Measurements from ENCODE around the gene CDH26. TPM values are rescaled to one million over a fixed set of nuclear protein-coding genes. Genes with fewer than 3 reads are reported as not detected.
A peak's percentile ranks its signal among the peaks of the same experiment; 100 is the strongest.
"Not testable (repeated sequence)": the region's sequence is repeated elsewhere in the genome, so short reads cannot be mapped to it uniquely, and the experiment has no call there.

The CDH26 gene
- total and polyA plus RNA-seq, 2 donors from 2014 or later: 0.47 to 2.4 TPM

DNA sequence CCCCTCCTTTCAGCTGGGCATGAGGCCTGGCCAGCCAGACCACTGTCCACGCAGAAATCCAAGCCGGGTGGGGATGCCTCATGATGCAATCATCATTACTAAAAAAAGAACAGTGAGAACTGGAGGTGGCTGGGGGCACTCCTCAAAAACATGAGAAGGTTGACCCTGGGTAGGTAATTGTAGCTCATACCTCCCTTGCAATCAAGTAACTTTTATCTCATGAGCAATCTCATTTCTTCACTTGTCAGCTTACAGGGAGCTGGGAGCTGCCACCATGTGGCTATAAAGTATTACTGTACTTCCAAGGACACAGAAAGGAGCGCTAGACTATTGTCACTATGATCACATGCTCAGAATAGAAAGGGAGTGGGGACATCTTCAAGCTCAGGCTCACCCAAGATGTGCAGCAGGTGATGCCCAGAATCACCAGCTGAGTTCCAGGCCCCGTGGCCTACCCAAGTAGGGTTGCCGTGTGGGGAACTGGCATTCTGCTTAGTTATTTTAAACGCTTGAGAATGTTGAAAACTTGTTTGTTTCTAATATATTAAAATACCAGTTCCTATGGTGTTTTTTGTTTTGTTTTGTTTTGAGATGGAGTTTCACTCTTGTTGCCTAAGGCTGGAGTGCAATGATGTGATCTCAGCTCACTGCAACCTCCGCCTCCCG lies 3.0 kb upstream of the CDH26 start:
- no peaks in the 10 kb centered on the region for H3K27me3 ChIP-seq (ENCODE audit: control insufficient read depth, insufficient read depth, low read length)
- TF ChIP-seq, protein P1, sequence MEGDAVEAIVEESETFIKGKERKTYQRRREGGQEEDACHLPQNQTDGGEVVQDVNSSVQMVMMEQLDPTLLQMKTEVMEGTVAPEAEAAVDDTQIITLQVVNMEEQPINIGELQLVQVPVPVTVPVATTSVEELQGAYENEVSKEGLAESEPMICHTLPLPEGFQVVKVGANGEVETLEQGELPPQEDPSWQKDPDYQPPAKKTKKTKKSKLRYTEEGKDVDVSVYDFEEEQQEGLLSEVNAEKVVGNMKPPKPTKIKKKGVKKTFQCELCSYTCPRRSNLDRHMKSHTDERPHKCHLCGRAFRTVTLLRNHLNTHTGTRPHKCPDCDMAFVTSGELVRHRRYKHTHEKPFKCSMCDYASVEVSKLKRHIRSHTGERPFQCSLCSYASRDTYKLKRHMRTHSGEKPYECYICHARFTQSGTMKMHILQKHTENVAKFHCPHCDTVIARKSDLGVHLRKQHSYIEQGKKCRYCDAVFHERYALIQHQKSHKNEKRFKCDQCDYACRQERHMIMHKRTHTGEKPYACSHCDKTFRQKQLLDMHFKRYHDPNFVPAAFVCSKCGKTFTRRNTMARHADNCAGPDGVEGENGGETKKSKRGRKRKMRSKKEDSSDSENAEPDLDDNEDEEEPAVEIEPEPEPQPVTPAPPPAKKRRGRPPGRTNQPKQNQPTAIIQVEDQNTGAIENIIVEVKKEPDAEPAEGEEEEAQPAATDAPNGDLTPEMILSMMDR (IDR thresholded peaks at IDR 0.05; ENCODE audit: borderline replicate concordance, extremely low read depth, insufficient read depth): peak; percentile 31
- no peak for FAIRE-seq
- no peaks in the 10 kb centered on the region for H3K4me1 ChIP-seq (ENCODE audit: control insufficient read depth in 2 of 3, insufficient read depth in 2 of 3, low read depth in 1 of 3, low read length in 3 of 3)
- H3K9ac ChIP-seq (ENCODE audit: low read length in 3 of 3): no peak overlapping the region
- H3K27ac ChIP-seq (ENCODE audit: low read depth in 2 of 2, low read length in 2 of 2): no peak overlapping the region
- H3K36me3 ChIP-seq (ENCODE audit: control insufficient read depth in 2 of 3, insufficient read depth in 3 of 3, low read length in 3 of 3): no peaks in the 10 kb centered on the region
- peak in 1 of 5 donors; percentile 42 for DNase-seq
- no peaks in the 10 kb centered on the region for H3K9me3 ChIP-seq (ENCODE audit: control insufficient read depth in 2 of 3, insufficient read depth in 1 of 3, low read length in 3 of 3)
- H3K4me3 ChIP-seq (ENCODE audit: low read length in 3 of 3): no peak overlapping the region
- intact Hi-C loops (cut with DNase I): no loop called here

DNA sequence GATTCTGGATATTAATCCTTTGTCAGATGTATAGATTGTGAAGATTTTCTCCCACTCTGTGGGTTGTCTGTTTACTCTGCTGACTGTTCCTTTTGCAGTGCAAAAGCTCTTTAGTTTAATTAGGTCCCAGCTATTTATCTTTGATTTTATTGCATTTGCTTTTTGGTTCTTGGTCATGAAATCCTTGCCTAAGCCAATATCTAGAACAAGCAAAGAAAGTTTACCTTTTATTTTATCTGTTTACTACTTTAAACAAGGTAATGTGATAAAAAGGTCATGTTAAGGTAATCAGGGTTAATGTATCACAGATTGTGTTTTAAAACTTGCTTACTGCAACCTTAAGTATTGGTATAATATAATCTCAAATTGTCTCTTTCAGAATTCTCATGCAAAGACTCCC lies 655 bp upstream of the CDH26 start:
- H3K4me1 ChIP-seq (ENCODE audit: control insufficient read depth in 2 of 3, insufficient read depth in 2 of 3, low read depth in 1 of 3, low read length in 3 of 3); FAIRE-seq; DNase-seq; H3K27me3 ChIP-seq (ENCODE audit: control insufficient read depth, insufficient read depth, low read length); H3K9me3 ChIP-seq (ENCODE audit: control insufficient read depth in 2 of 3, insufficient read depth in 1 of 3, low read length in 3 of 3); H3K27ac ChIP-seq (ENCODE audit: low read depth in 2 of 2, low read length in 2 of 2); intact Hi-C loops (cut with DNase I); H3K36me3 ChIP-seq (ENCODE audit: control insufficient read depth in 2 of 3, insufficient read depth in 3 of 3, low read length in 3 of 3); H3K4me3 ChIP-seq (ENCODE audit: low read length in 3 of 3); H3K9ac ChIP-seq (ENCODE audit: low read length in 3 of 3): not testable (repeated sequence)

DNA sequence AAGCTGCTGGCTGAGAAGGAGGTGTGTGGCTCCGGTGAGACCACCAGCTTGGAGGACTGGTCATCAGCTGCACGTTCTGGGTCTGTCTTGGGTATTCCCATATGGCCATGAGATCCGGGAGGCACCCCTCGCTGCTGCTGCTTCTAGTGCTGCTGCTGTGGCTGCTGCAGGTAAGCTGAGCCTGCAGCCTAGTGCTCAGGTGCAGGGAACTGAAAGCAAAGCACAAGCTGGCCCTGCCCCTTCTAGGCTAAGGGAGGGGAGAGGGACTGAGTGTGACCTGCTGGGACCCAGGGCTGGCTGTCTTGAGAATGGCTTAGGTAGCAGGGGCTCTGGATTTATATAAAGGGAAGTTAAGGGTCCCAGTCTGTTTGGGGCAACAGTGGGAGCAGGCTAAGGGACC lies 403 bp downstream of the CDH26 start:
- no peaks in the 10 kb centered on the region for H3K9me3 ChIP-seq (ENCODE audit: control insufficient read depth in 2 of 3, insufficient read depth in 1 of 3, low read length in 3 of 3)
- no peak overlapping the region for H3K4me3 ChIP-seq (ENCODE audit: low read length in 3 of 3)
- no peaks in the 10 kb centered on the region for H3K27me3 ChIP-seq (ENCODE audit: control insufficient read depth, insufficient read depth, low read length)
- H3K4me1 ChIP-seq (ENCODE audit: control insufficient read depth in 2 of 3, insufficient read depth in 2 of 3, low read depth in 1 of 3, low read length in 3 of 3): no peaks in the 10 kb centered on the region
- no peaks in the 10 kb centered on the region for H3K36me3 ChIP-seq (ENCODE audit: control insufficient read depth in 2 of 3, insufficient read depth in 3 of 3, low read length in 3 of 3)
- FAIRE-seq (no peak), DNase-seq (no peak)
- TF ChIP-seq, protein P1 (IDR thresholded peaks at IDR 0.05; ENCODE audit: borderline replicate concordance, extremely low read depth, insufficient read depth): no peak
- H3K9ac ChIP-seq (ENCODE audit: low read length in 3 of 3): no peak overlapping the region
- no peak overlapping the region for H3K27ac ChIP-seq (ENCODE audit: low read depth in 2 of 2, low read length in 2 of 2)
- intact Hi-C loops (cut with DNase I): no loop called here

DNA sequence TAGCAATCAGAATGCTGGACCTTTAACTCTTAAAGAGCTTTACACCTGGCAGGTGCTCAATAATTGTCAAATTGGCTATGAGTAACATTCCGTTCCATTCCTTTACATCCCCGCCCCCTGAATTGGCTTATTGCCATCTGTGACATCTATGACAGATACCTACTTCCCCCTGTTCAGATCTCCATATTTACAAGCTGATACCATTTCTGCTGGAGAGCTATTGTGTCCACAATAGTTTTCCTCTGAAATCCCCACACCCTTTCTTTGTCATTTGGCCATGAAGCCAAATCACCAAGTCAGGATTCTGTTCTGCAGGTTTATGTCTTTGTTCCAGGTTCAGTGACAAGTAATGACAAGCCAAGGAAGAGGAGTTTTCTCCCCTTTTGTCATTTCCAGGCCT lies 3.2 kb downstream of the CDH26 start:
- intact Hi-C loops (cut with DNase I): no loop called here
- TF ChIP-seq, protein P1 (IDR thresholded peaks at IDR 0.05; ENCODE audit: borderline replicate concordance, extremely low read depth, insufficient read depth): no peak

More for the DNA sequence above, 3.2 kb downstream of the CDH26 start:
- no peak overlapping the region for H3K9ac ChIP-seq (ENCODE audit: low read length in 3 of 3)
- H3K4me3 ChIP-seq (ENCODE audit: low read length in 3 of 3): no peak overlapping the region
- H3K36me3 ChIP-seq (ENCODE audit: control insufficient read depth in 2 of 3, insufficient read depth in 3 of 3, low read length in 3 of 3): no peaks in the 10 kb centered on the region
- DNase-seq (no peak), FAIRE-seq (no peak)
- no peaks in the 10 kb centered on the region for H3K27me3 ChIP-seq (ENCODE audit: control insufficient read depth, insufficient read depth, low read length)
- H3K9me3 ChIP-seq (ENCODE audit: control insufficient read depth in 2 of 3, insufficient read depth in 1 of 3, low read length in 3 of 3): no peaks in the 10 kb centered on the region
- H3K27ac ChIP-seq (ENCODE audit: low read depth in 2 of 2, low read length in 2 of 2): no peak overlapping the region
- H3K4me1 ChIP-seq (ENCODE audit: control insufficient read depth in 2 of 3, insufficient read depth in 2 of 3, low read depth in 1 of 3, low read length in 3 of 3): no peaks in the 10 kb centered on the region

Data from kidney (tissue), 14 donors.